Muscle layer of colon (tissue), 2 donors: Measurements from ENCODE around the gene MFSD1.

Experiments used
- H3K27ac ChIP-seq: one replicate; pipeline ENCODE4 v1.7.0; 2013; ENCODE audit warnings: low read depth, mild to moderate bottlenecking, low read length, moderate library complexity
- H3K27me3 ChIP-seq, 2 donors: one replicate each; pipeline ENCODE4 v1.7.0; 2013; ENCODE audit warnings: low read length in 2 of 2, mild to moderate bottlenecking in 2 of 2; ENCODE audit not compliant: insufficient read depth in 2 of 2, control insufficient read depth in 1 of 2
- H3K36me3 ChIP-seq: one replicate; pipeline ENCODE4 v1.7.0; 2013; ENCODE audit warnings: mild to moderate bottlenecking, low read length; ENCODE audit not compliant: insufficient read depth
- H3K4me1 ChIP-seq: one replicate; pipeline ENCODE4 v1.7.0; 2013; ENCODE audit warnings: mild to moderate bottlenecking, low read length; ENCODE audit not compliant: insufficient read depth
- H3K4me3 ChIP-seq, 2 donors: one replicate each; pipeline ENCODE4 v1.7.0; 2013; ENCODE audit warnings: low read length in 2 of 2, low read depth in 1 of 2, mild to moderate bottlenecking in 1 of 2, moderate library complexity in 1 of 2
- H3K9ac ChIP-seq: one replicate; pipeline ENCODE4 v1.7.0; 2013; ENCODE audit warnings: low read length
- H3K9me3 ChIP-seq: one replicate; pipeline ENCODE4 v1.7.0; 2013; ENCODE audit warnings: mild to moderate bottlenecking, low read length
- donor health status: abdominal sarcoma.
- donor health status: Adenocarcinoma of cecum.

The MFSD1 gene

GRCh38 chr3:158769952-158770740 lies 31.7 kb upstream of the MFSD1 start:
- no peaks in the 10 kb centered on the region for H3K36me3 ChIP-seq
- H3K4me1 ChIP-seq: peaks cover 79% of the 10 kb centered on the region
- no peak overlapping the region for H3K9ac ChIP-seq
- H3K27ac ChIP-seq: peak overlapping the region; percentile 17
- no peaks in the 10 kb centered on the region for H3K27me3 ChIP-seq
- no peak overlapping the region for H3K4me3 ChIP-seq
- H3K9me3 ChIP-seq: no peaks in the 10 kb centered on the region

- peaks cover 85% of the 10 kb centered on the region for H3K4me1 ChIP-seq
- H3K27ac ChIP-seq: peak overlapping the region; percentile 17
- no peaks in the 10 kb centered on the region for H3K36me3 ChIP-seq
- no peaks in the 10 kb centered on the region for H3K9me3 ChIP-seq
- no peak overlapping the region for H3K9ac ChIP-seq
- H3K27me3 ChIP-seq: no peaks in the 10 kb centered on the region
- H3K4me3 ChIP-seq: no peak overlapping the region
Measured at GRCh38 chr3:158770741-158771350, 31.0 kb upstream of the MFSD1 start.

- Histone ChIP-seq H3K4me1 (peaks cover 82% of the 10 kb centered on the region), H3K27ac (no peak overlapping the region), H3K9ac (no peak overlapping the region), H3K27me3 (no peaks in the 10 kb centered on the region), H3K4me3 (no peak overlapping the region), H3K9me3 (no peaks in the 10 kb centered on the region), H3K36me3 (no peaks in the 10 kb centered on the region)
Measured at GRCh38 chr3:158771577-158771976, 30.3 kb upstream of the MFSD1 start.

GRCh38 chr3:158771982-158772381 lies 29.9 kb upstream of the MFSD1 start:
- H3K36me3 ChIP-seq: no peaks in the 10 kb centered on the region
- H3K9me3 ChIP-seq: no peaks in the 10 kb centered on the region
- no peak overlapping the region for H3K27ac ChIP-seq
- no peaks in the 10 kb centered on the region for H3K27me3 ChIP-seq
- H3K4me1 ChIP-seq: peaks cover 78% of the 10 kb centered on the region
- no peak overlapping the region for H3K4me3 ChIP-seq
- H3K9ac ChIP-seq: no peak overlapping the region

DNA sequence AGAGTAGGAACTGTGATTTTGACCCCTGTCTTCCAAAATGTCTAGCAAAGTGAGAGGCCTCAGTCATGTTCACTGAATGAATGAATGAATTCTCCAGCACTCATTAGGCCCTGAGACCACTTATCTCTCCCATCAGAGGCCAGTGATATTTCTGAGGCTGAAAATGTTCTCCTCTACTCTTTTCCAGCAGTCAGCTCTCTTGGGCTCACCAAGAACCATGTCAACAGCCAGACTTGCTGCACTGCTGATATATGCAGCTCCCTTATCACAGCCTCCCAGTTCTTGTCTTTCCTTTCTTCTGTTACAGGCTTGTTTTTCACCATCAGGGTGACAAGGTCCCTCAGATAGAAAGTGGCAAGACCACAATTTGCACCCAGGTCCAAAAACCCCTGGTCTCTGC lies 28.7 kb upstream of the MFSD1 start:
- no peaks in the 10 kb centered on the region for H3K36me3 ChIP-seq
- no peaks in the 10 kb centered on the region for H3K9me3 ChIP-seq
- no peak overlapping the region for H3K4me3 ChIP-seq
- no peaks in the 10 kb centered on the region for H3K27me3 ChIP-seq
- H3K9ac ChIP-seq: no peak overlapping the region
- H3K27ac ChIP-seq: no peak overlapping the region
- peaks cover 68% of the 10 kb centered on the region for H3K4me1 ChIP-seq

GRCh38 chr3:158773845-158774830 lies 27.7 kb upstream of the MFSD1 start:
- no peaks in the 10 kb centered on the region for H3K27me3 ChIP-seq
- no peak overlapping the region for H3K4me3 ChIP-seq
- H3K27ac ChIP-seq: no peak overlapping the region
- H3K9ac ChIP-seq: no peak overlapping the region
- no peaks in the 10 kb centered on the region for H3K9me3 ChIP-seq
- H3K4me1 ChIP-seq: peaks cover 59% of the 10 kb centered on the region
- no peaks in the 10 kb centered on the region for H3K36me3 ChIP-seq

- H3K27ac ChIP-seq: no peak overlapping the region
- no peaks in the 10 kb centered on the region for H3K36me3 ChIP-seq
- H3K9me3 ChIP-seq: no peaks in the 10 kb centered on the region
- no peak overlapping the region for H3K9ac ChIP-seq
- H3K27me3 ChIP-seq: no peaks in the 10 kb centered on the region
- peaks cover 52% of the 10 kb centered on the region for H3K4me1 ChIP-seq
- H3K4me3 ChIP-seq: no peak overlapping the region
Measured at GRCh38 chr3:158774965-158775364, 26.9 kb upstream of the MFSD1 start.

GRCh38 chr3:158775426-158776410 lies 26.1 kb upstream of the MFSD1 start:
- H3K4me3 ChIP-seq: no peak overlapping the region
- no peak overlapping the region for H3K9ac ChIP-seq
- no peaks in the 10 kb centered on the region for H3K27me3 ChIP-seq
- H3K27ac ChIP-seq: no peak overlapping the region
- H3K9me3 ChIP-seq: no peaks in the 10 kb centered on the region
- no peaks in the 10 kb centered on the region for H3K36me3 ChIP-seq
- H3K4me1 ChIP-seq: peaks cover 44% of the 10 kb centered on the region

GRCh38 chr3:158776531-158776930 lies 25.3 kb upstream of the MFSD1 start:
- Histone ChIP-seq H3K4me1 (peaks cover 39% of the 10 kb centered on the region), H3K36me3 (no peaks in the 10 kb centered on the region), H3K27me3 (no peaks in the 10 kb centered on the region), H3K9ac (no peak overlapping the region), H3K4me3 (no peak overlapping the region), H3K27ac (no peak overlapping the region), H3K9me3 (no peaks in the 10 kb centered on the region)

DNA sequence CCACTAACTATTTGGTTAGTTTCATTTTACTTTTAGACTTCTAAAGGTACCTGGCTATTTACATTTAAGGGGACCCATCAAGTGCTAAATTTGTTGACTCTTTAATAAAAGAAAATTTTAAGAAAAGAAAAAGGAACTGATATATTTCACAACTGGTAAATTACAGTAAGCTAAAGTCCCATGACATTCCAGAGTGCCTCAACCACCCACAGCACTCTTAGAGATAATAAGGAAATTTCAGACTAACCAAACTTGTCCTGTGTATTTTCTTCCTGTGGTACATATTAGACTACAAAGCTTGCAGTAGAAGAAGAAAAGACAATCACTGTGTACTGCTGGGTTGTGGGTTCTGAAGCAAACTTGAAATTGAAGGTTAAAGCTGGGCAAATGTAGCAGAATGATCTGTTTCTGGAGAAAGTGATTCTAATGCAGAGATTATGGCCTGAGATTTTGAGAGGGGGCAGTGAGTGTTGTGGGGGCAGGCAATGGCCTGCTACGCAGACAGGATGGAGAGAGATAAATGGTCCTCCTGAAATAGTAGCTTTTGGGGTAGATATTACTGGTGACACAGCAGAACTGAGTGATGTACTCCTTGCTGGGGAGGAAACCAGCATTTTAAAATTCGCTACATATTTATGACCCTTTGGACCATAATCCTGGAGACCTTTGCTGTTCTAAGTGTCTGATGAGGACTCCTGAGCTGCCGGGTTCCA lies 24.5 kb upstream of the MFSD1 start:
- Histone ChIP-seq H3K9me3 (no peaks in the 10 kb centered on the region), H3K27ac (no peak overlapping the region), H3K4me1 (peaks cover 37% of the 10 kb centered on the region), H3K4me3 (no peak overlapping the region), H3K27me3 (no peaks in the 10 kb centered on the region), H3K36me3 (no peaks in the 10 kb centered on the region), H3K9ac (no peak overlapping the region)
